GM20431 (cell line): ENCODE data around the gene APOL6.

Experiments used
- in situ Hi-C: fragments of 300-500 bp; cut with MseI, MboI; formaldehyde crosslinking; loops from one replicate; pipeline ENCODE4 v1.15.0; 2020; ENCODE audit warnings: low sequenced_read_pairs; ENCODE audit not compliant: unreplicated experiment

Gene APOL6

GRCh38 chr22:35632935-35633334, 15.3 kb upstream of the APOL6 start:
- in situ Hi-C loops: no loop called here

GRCh38 chr22:35633520-35633919, 14.7 kb upstream of the APOL6 start:
- in situ Hi-C loops: no loop called here

GRCh38 chr22:35634015-35634414, 14.2 kb upstream of the APOL6 start:
- in situ Hi-C loops: no loop called here

- in situ Hi-C loops: no loop called here
These were observed 13.2 kb upstream of the APOL6 start for GRCh38 chr22:35634943-35635540.

- in situ Hi-C loops: no loop called here
These were observed 11.0 kb upstream of the APOL6 start for GRCh38 chr22:35637254-35637653.

- in situ Hi-C loops: no loop called here
These were observed 10.2 kb upstream of the APOL6 start for GRCh38 chr22:35638001-35638400.

- in situ Hi-C loops: no loop called here
These were observed 9.8 kb upstream of the APOL6 start for GRCh38 chr22:35638410-35638809.

GRCh38 chr22:35641494-35642120, 6.6 kb upstream of the APOL6 start:
- in situ Hi-C loops: no loop called here

GRCh38 chr22:35642305-35642741, 5.9 kb upstream of the APOL6 start:
- in situ Hi-C loops: no loop called here

- in situ Hi-C loops: no loop called here
These were observed 4.3 kb upstream of the APOL6 start for GRCh38 chr22:35643991-35644390.

GRCh38 chr22:35645646-35646045, 2.6 kb upstream of the APOL6 start:
- in situ Hi-C loops: no loop called here

- in situ Hi-C loops: no loop called here
These were observed 844 bp downstream of the APOL6 start for GRCh38 chr22:35649026-35649553.

- in situ Hi-C loops: no loop called here
These were observed 1.5 kb downstream of the APOL6 start for GRCh38 chr22:35649636-35650250.

- in situ Hi-C loops: no loop called here
These were observed 2.8 kb downstream of the APOL6 start for GRCh38 chr22:35651085-35651484.

GRCh38 chr22:35653824-35654223, 5.6 kb downstream of the APOL6 start:
- in situ Hi-C loops: no loop called here

GRCh38 chr22:35656284-35656752, 8.1 kb downstream of the APOL6 start:
- in situ Hi-C loops: no loop called here

- in situ Hi-C loops: no loop called here
These were observed 9.5 kb downstream of the APOL6 start for GRCh38 chr22:35657571-35658312.

- in situ Hi-C loops: no loop called here
These were observed 12.3 kb downstream of the APOL6 start for GRCh38 chr22:35660291-35661127.

- in situ Hi-C loops: no loop called here
These were observed 13.2 kb downstream of the APOL6 start for GRCh38 chr22:35661464-35661863.

- in situ Hi-C loops: no loop called here
These were observed 14.7 kb downstream of the APOL6 start for GRCh38 chr22:35662914-35663313.
